ENCODE measurements around the gene ARSG.
"Not testable (repeated sequence)": the region's sequence is repeated elsewhere in the genome, so short reads cannot be mapped to it uniquely, and the experiment has no call there.

GRCh38 chr17:68258890-68259647 is 32.2 kb upstream of the ARSG start:
- TF ChIP-seq CTCF (IDR thresholded peaks at IDR 0.05): not testable (repeated sequence)
- peak in 1 of 2 donors; percentile 62 for TF ChIP-seq POLR2A (IDR thresholded peaks at IDR 0.05)
